ENCODE data around the gene RAB21. TPM values are rescaled to one million over a fixed set of nuclear protein-coding genes. Genes with fewer than 3 reads are reported as not detected.

Gene RAB21
- total RNA-seq, 1 experiment from 2014 or later: 53.0 TPM

GRCh38 chr12:71737197-71737596, 17.5 kb upstream of the RAB21 start:
- Histone ChIP-seq H3K9ac (ENCODE audit: extremely low read depth, insufficient read length, low read length) (no peak overlapping the region), H3K4me1 (ENCODE audit: insufficient read depth, low read length) (no peaks in the 10 kb centered on the region), H4K20me1 (ENCODE audit: control insufficient read depth, insufficient read depth, insufficient read length) (no peaks in the 10 kb centered on the region), H3K23ac (ENCODE audit: insufficient read length, low read depth, low read length) (no peak overlapping the region), H3K4ac (ENCODE audit: low read depth, low read length) (no peak overlapping the region), H2BK12ac (ENCODE audit: insufficient read length, low read depth, low read length) (no peak overlapping the region), H2AFZ (ENCODE audit: low read length) (no peak overlapping the region), H2BK120ac (ENCODE audit: low read depth, low read length, poor library complexity, severe bottlenecking) (no peak overlapping the region), H3K27ac (ENCODE audit: insufficient read length, low read depth, low read length) (no peak overlapping the region), H3K14ac (ENCODE audit: insufficient read depth, low read length) (no peak overlapping the region), H3T11ph (ENCODE audit: low read length) (no peak overlapping the region), H4K5ac (ENCODE audit: insufficient read length, low read depth, low read length) (no peak overlapping the region), H4K8ac (replicated peaks; ENCODE audit: insufficient read length, low read depth, low read length) (no peak overlapping the region), H3K27me3 (ENCODE audit: insufficient read depth, low read length) (no peaks in the 10 kb centered on the region), H2BK5ac (ENCODE audit: insufficient read length, low read length) (no peak overlapping the region), H3K18ac (ENCODE audit: insufficient read length, low read depth, low read length) (no peak overlapping the region), H3K56ac (ENCODE audit: insufficient read length, low read depth, low read length) (no peak overlapping the region), H4K91ac (ENCODE audit: insufficient read length, low read depth, low read length) (no peak overlapping the region), H2BK20ac (ENCODE audit: low read depth, low read length, poor library complexity, severe bottlenecking) (no peak overlapping the region), H3K79me2 (ENCODE audit: insufficient read depth, low read length) (no peaks in the 10 kb centered on the region), H2BK15ac (ENCODE audit: low read depth, low read length) (no peak overlapping the region), H3K79me1 (ENCODE audit: insufficient read depth, low read depth, low read length, poor library complexity, severe bottlenecking) (no peaks in the 10 kb centered on the region), H3K23me2 (ENCODE audit: insufficient read length, low read depth, low read length, poor library complexity, severe bottlenecking) (no peaks in the 10 kb centered on the region), H3K4me2 (ENCODE audit: insufficient read depth, insufficient read length, low read length) (no peak overlapping the region), H2AK5ac (ENCODE audit: insufficient read length, low read length) (no peak overlapping the region), H3K9me3 (ENCODE audit: control insufficient read depth, low read depth, low read length) (no peaks in the 10 kb centered on the region)
- Mint-ChIP-seq H3K36me3 (ENCODE audit: insufficient read depth in 1 of 3, low read depth in 3 of 3) (no peaks in the 10 kb centered on the region), H3K4me3 (no peak overlapping the region), H3K27me3 (ENCODE audit: low read depth) (no peaks in the 10 kb centered on the region), H3K4me1 (peaks cover under 1 to 3% of the 10 kb centered on the region in 2 experiments; a peak in 3 of 4 replicates), H3K27ac (no peak overlapping the region), H3K9me3 (no peaks in the 10 kb centered on the region)
- no CpG with 5 or more reads among the region's 1 CpG for WGBS (ENCODE audit: extremely low coverage, insufficient read length, low lambda C conversion rate)
- DNase-seq: no peak
- TF ChIP-seq, protein P1, sequence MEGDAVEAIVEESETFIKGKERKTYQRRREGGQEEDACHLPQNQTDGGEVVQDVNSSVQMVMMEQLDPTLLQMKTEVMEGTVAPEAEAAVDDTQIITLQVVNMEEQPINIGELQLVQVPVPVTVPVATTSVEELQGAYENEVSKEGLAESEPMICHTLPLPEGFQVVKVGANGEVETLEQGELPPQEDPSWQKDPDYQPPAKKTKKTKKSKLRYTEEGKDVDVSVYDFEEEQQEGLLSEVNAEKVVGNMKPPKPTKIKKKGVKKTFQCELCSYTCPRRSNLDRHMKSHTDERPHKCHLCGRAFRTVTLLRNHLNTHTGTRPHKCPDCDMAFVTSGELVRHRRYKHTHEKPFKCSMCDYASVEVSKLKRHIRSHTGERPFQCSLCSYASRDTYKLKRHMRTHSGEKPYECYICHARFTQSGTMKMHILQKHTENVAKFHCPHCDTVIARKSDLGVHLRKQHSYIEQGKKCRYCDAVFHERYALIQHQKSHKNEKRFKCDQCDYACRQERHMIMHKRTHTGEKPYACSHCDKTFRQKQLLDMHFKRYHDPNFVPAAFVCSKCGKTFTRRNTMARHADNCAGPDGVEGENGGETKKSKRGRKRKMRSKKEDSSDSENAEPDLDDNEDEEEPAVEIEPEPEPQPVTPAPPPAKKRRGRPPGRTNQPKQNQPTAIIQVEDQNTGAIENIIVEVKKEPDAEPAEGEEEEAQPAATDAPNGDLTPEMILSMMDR (conservative IDR thresholded peaks at IDR 0.05): no peak

All from H9 (cell line).